MM.1S (cell line): ENCODE results near the gene SPATA25.

ENCODE experiments used
- CTCF ChIP-seq: fragments of 300-600 bp; sonication (generic); IDR thresholded peaks from 2 replicates; pipeline ENCODE4 v1.5.1; 2016; ENCODE audit warnings: antibody characterized with exemption, low read length, mixed read lengths
- EZH2 ChIP-seq: fragments of 300-600 bp; sonication (generic); optimal IDR thresholded peaks from 2 replicates; pipeline ENCODE3; 2017; ENCODE audit warnings: low read depth, mild to moderate bottlenecking, antibody characterized with exemption, low read length, mixed read lengths
- EZH2phosphoT487 ChIP-seq: fragments of 300-600 bp; sonication (generic); IDR thresholded peaks from 2 replicates; pipeline ENCODE4 v1.6.1; 2018; ENCODE audit warnings: antibody characterized with exemption, low read length

GRCh38 chr20:45850238-45850637 is 37.2 kb downstream of the SPATA25 start:
- TF ChIP-seq CTCF (no peak), EZH2 (no peak), EZH2phosphoT487 (no peak)
